HCT116 (cell line): ENCODE measurements around the gene TLE7. TPM values are rescaled to one million over a fixed set of nuclear protein-coding genes. Genes with fewer than 3 reads are reported as not detected.

Experiments used
- ATAC-seq: fragments of 200-7000 bp; cut with Tn5 transposase; 2 replicates; pipeline ENCODE4 v1.9.1; 2020; ENCODE audit warnings: mild to moderate bottlenecking, moderate library complexity
- BruUV-seq: library from RNA; stranded (reverse); fragments of 400-500 nt; replicated peaks from 2 replicates; lab custom pipeline; 2021; lab: Mats Ljungman, UMichigan
- CTCF ChIA-PET: fragments of 300-600 bp; sonication (Branson Sonifier 250); formaldehyde crosslinking; loops from one replicate; lab custom pipeline; 2021; ENCODE audit warnings: antibody characterized with exemption; lab: Charles Lee
- POLR2A ChIA-PET: fragments of 300-600, 350-600 bp; sonication (Branson Sonifier 250); formaldehyde crosslinking; loops from one replicate; lab custom pipeline; 2021; ENCODE audit warnings: antibody characterized with exemption; lab: Charles Lee
- RAD21 ChIA-PET, 2 experiments: fragments of 300-600 bp; sonication (Branson Sonifier 250); formaldehyde crosslinking; loops; one replicate each; lab custom pipeline; 2023; ENCODE audit warnings: low total read pairs in 2 of 2; ENCODE audit not compliant: uncharacterized antibody in 2 of 2, unreplicated experiment in 2 of 2, low non-redundant PET in 1 of 2; lab: Charles Lee
- DNase-seq: peaks from one replicate; pipeline ENCODE4 v3.0.0-alpha.2; 2010; ENCODE audit warnings: low read depth, low spot score
- H2AFZ ChIP-seq: fragments of 200-600 bp; shearing (Covaris generic), sonication (generic); 2 replicates; pipeline ENCODE4 v1.6.1; 2017; ENCODE audit warnings: low read depth, mixed run types, mixed read lengths, antibody characterized with exemption, low read length; ENCODE audit not compliant: poor library complexity, severe bottlenecking
- H3K27ac ChIP-seq: 2 replicates; pipeline ENCODE4 v1.5.1; 2012; ENCODE audit warnings: low read depth, low read length
- H3K27me3 ChIP-seq: fragments of 200-600 bp; sonication (generic); 2 replicates; pipeline ENCODE4 v1.6.1; 2016; ENCODE audit warnings: mixed run types, low read length, mixed read lengths; ENCODE audit not compliant: insufficient read depth
- H3K36me3 ChIP-seq, 2 experiments: fragments of 200-500 bp in 1 of 2; fragments of 200-600 bp in 1 of 2; sonication (Bioruptor generic) in 1 of 2; sonication (generic) in 1 of 2; 2 replicates each; pipeline versions ENCODE4 v1.5.1 to v1.6.1; 2014 to 2016; ENCODE audit warnings: low read length in 2 of 2, inconsistent platforms in 1 of 2, mixed read lengths in 1 of 2, mixed run types in 1 of 2; ENCODE audit not compliant: insufficient read depth in 2 of 2, control insufficient read depth in 1 of 2
- H3K4me1 ChIP-seq, 2 experiments: fragments of 200-600 bp in 1 of 2; sonication (generic) in 1 of 2; 2 replicates each; pipeline versions ENCODE4 v1.5.1 to v1.6.1; 2012 to 2017; ENCODE audit warnings: low read length in 2 of 2, inconsistent platforms in 1 of 2, mild to moderate bottlenecking in 1 of 2, mixed read lengths in 1 of 2, mixed run types in 1 of 2, moderate library complexity in 1 of 2; ENCODE audit not compliant: insufficient read depth in 2 of 2, control insufficient read depth in 1 of 2
- H3K4me2 ChIP-seq: fragments of 200-600 bp; sonication (generic); 2 replicates; pipeline ENCODE4 v1.6.1; 2017; ENCODE audit warnings: mixed run types, low read length, mixed read lengths
- H3K4me3 ChIP-seq, 2 experiments: fragments of 200-600 bp in 1 of 2; sonication (generic) in 1 of 2; replicated peaks in 1 of 2; 2 replicates each; pipeline ENCODE4 v1.5.1; 2011 to 2016; ENCODE audit warnings: low read length in 2 of 2, control low read depth in 1 of 2, low read depth in 1 of 2, mild to moderate bottlenecking in 1 of 2, mixed read lengths in 1 of 2, mixed run types in 1 of 2
- H3K79me2 ChIP-seq: fragments of 200-600 bp; sonication (generic); 2 replicates; pipeline ENCODE4 v1.6.1; 2017; ENCODE audit warnings: mild to moderate bottlenecking, mixed run types, low read length, moderate library complexity, mixed read lengths; ENCODE audit not compliant: insufficient read depth
- H3K9ac ChIP-seq: fragments of 200-600 bp; sonication (generic); 2 replicates; pipeline ENCODE4 v1.6.1; 2016; ENCODE audit warnings: low read length, mixed read lengths
- H3K9me2 ChIP-seq: fragments of 200-600 bp; sonication (generic), shearing (Covaris generic); 2 replicates; pipeline ENCODE4 v1.6.1; 2017; ENCODE audit warnings: mixed run types, mild to moderate bottlenecking, moderate library complexity; ENCODE audit not compliant: insufficient read depth
- H3K9me3 ChIP-seq, 2 experiments: fragments of 200-500 bp in 1 of 2; fragments of 200-600 bp in 1 of 2; sonication (Bioruptor generic) in 1 of 2; sonication (generic) in 1 of 2; 2 replicates each; pipeline ENCODE4 v1.6.1; 2014 to 2017; ENCODE audit warnings: low read length in 2 of 2, mixed read lengths in 2 of 2, inconsistent platforms in 1 of 2, low read depth in 1 of 2, mild to moderate bottlenecking in 1 of 2, mixed run types in 1 of 2, moderate library complexity in 1 of 2; ENCODE audit not compliant: control insufficient read depth in 1 of 2, insufficient read depth in 1 of 2
- H4K20me1 ChIP-seq: fragments of 200-600 bp; sonication (generic), shearing (Covaris generic); 2 replicates; pipeline ENCODE4 v1.6.1; 2017; ENCODE audit warnings: mixed run types, mild to moderate bottlenecking, moderate library complexity; ENCODE audit not compliant: insufficient read depth
- ATF3 ChIP-seq: IDR thresholded peaks from 2 replicates; pipeline ENCODE4 v1.6.1; 2012
- CEBPB ChIP-seq: IDR thresholded peaks from 2 replicates; pipeline ENCODE4 v1.6.1; 2012; ENCODE audit warnings: low read depth
- EGR1 ChIP-seq: IDR thresholded peaks from 2 replicates; pipeline ENCODE4 v1.6.1; 2012; ENCODE audit warnings: low read depth
- ELF1 ChIP-seq: IDR thresholded peaks from 2 replicates; pipeline ENCODE4 v1.6.1; 2012; ENCODE audit warnings: low read depth, borderline replicate concordance
- EZH2phosphoT487 ChIP-seq: fragments of 200-600 bp; IDR thresholded peaks from 2 replicates; pipeline ENCODE4 v1.6.1; 2018; ENCODE audit warnings: antibody characterized with exemption, borderline replicate concordance
- FOSL1 ChIP-seq: IDR thresholded peaks from 2 replicates; pipeline ENCODE4 v1.6.1; 2012; ENCODE audit warnings: low read depth
- MAX ChIP-seq: IDR thresholded peaks from 2 replicates; pipeline ENCODE4 v1.6.1; 2012
- POLR2A ChIP-seq: IDR thresholded peaks from 2 replicates; pipeline ENCODE4 v1.7.0; 2011; ENCODE audit warnings: borderline replicate concordance; ENCODE audit not compliant: insufficient read depth, insufficient read length; ENCODE audit errors: extremely low read depth
- POLR2AphosphoS5 ChIP-seq: IDR thresholded peaks from 2 replicates; pipeline ENCODE4 v1.6.1; 2011; ENCODE audit warnings: mild to moderate bottlenecking, low read depth, low read length, moderate library complexity
- RAD21 ChIP-seq: IDR thresholded peaks from 2 replicates; pipeline ENCODE4 v1.6.1; 2012; ENCODE audit warnings: low read depth, mild to moderate bottlenecking
- SP1 ChIP-seq: IDR thresholded peaks from 2 replicates; pipeline ENCODE4 v1.6.1; 2012; ENCODE audit warnings: low read depth
- SRF ChIP-seq: IDR thresholded peaks from 2 replicates; pipeline ENCODE4 v1.6.1; 2012; ENCODE audit warnings: low read depth
- YY1 ChIP-seq: IDR thresholded peaks from 2 replicates; pipeline ENCODE4 v1.6.1; 2011; ENCODE audit warnings: low read length, low read depth, moderate library complexity, mild to moderate bottlenecking; ENCODE audit not compliant: insufficient replicate concordance; ENCODE audit errors: extremely low read depth
- ZNF274 ChIP-seq: fragments of 200-500 bp; sonication (Bioruptor generic); IDR thresholded peaks from 2 replicates; pipeline ENCODE4 v1.6.1; 2014; ENCODE audit warnings: mild to moderate bottlenecking, low read depth, low read length, inconsistent platforms
- intact Hi-C: fragments of 100-400 bp; cut with micrococcal nuclease; formaldehyde crosslinking; loops from 2 replicates; pipeline ENCODE4 v1.10.0; 2022
- total RNA-seq: library from RNA; stranded (reverse); gene quantifications from one replicate; pipeline ENCODE4 v1.2.1, GENCODE V29; 2021; ENCODE audit not compliant: unreplicated experiment
- TF ChIP-seq, protein P1 (sequence below): IDR thresholded peaks from 2 replicates; pipeline ENCODE4 v1.6.1; 2012; ENCODE audit warnings: low read depth
- TF ChIP-seq, protein P2 (sequence below), 3 experiments: fragments of 200-600 bp in 1 of 3; sonication (generic) in 1 of 3; IDR thresholded peaks in 2 of 3; conservative IDR thresholded peaks in 1 of 3; 2 replicates each; pipeline ENCODE4 v1.5.1; 2012 to 2017; ENCODE audit warnings: low read depth in 2 of 3, low read length in 2 of 3, antibody characterized with exemption in 1 of 3, borderline replicate concordance in 1 of 3, control low read depth in 1 of 3, mild to moderate bottlenecking in 1 of 3, mixed read lengths in 1 of 3, mixed run types in 1 of 3, moderate library complexity in 1 of 3; ENCODE audit not compliant: insufficient read depth in 1 of 3

TLE7 gene
- total RNA-seq, 1 experiment from 2014 or later = not detected

- ChIA-PET POLR2A (no interaction called here), RAD21 (no interaction called here), CTCF (no interaction called here)
- H3K36me3 ChIP-seq = no peaks in the 10 kb centered on the region
- no peaks in the 10 kb centered on the region for H4K20me1 ChIP-seq
- TF ChIP-seq CEBPB (no peak), SRF (no peak), ELF1 (no peak), ATF3 (no peak), MAX (no peak), POLR2A (no peak), POLR2AphosphoS5 (no peak), FOSL1 (no peak), SP1 (no peak), EGR1 (no peak), ZNF274 (no peak), RAD21 (no peak), YY1 (no peak), EZH2phosphoT487 (no peak)
- TF ChIP-seq, protein P1, sequence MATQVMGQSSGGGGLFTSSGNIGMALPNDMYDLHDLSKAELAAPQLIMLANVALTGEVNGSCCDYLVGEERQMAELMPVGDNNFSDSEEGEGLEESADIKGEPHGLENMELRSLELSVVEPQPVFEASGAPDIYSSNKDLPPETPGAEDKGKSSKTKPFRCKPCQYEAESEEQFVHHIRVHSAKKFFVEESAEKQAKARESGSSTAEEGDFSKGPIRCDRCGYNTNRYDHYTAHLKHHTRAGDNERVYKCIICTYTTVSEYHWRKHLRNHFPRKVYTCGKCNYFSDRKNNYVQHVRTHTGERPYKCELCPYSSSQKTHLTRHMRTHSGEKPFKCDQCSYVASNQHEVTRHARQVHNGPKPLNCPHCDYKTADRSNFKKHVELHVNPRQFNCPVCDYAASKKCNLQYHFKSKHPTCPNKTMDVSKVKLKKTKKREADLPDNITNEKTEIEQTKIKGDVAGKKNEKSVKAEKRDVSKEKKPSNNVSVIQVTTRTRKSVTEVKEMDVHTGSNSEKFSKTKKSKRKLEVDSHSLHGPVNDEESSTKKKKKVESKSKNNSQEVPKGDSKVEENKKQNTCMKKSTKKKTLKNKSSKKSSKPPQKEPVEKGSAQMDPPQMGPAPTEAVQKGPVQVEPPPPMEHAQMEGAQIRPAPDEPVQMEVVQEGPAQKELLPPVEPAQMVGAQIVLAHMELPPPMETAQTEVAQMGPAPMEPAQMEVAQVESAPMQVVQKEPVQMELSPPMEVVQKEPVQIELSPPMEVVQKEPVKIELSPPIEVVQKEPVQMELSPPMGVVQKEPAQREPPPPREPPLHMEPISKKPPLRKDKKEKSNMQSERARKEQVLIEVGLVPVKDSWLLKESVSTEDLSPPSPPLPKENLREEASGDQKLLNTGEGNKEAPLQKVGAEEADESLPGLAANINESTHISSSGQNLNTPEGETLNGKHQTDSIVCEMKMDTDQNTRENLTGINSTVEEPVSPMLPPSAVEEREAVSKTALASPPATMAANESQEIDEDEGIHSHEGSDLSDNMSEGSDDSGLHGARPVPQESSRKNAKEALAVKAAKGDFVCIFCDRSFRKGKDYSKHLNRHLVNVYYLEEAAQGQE = no peak
- TF ChIP-seq, protein P2, sequence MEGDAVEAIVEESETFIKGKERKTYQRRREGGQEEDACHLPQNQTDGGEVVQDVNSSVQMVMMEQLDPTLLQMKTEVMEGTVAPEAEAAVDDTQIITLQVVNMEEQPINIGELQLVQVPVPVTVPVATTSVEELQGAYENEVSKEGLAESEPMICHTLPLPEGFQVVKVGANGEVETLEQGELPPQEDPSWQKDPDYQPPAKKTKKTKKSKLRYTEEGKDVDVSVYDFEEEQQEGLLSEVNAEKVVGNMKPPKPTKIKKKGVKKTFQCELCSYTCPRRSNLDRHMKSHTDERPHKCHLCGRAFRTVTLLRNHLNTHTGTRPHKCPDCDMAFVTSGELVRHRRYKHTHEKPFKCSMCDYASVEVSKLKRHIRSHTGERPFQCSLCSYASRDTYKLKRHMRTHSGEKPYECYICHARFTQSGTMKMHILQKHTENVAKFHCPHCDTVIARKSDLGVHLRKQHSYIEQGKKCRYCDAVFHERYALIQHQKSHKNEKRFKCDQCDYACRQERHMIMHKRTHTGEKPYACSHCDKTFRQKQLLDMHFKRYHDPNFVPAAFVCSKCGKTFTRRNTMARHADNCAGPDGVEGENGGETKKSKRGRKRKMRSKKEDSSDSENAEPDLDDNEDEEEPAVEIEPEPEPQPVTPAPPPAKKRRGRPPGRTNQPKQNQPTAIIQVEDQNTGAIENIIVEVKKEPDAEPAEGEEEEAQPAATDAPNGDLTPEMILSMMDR (IDR thresholded peaks at IDR 0.05 in 2 of 3, conservative IDR thresholded peaks at IDR 0.05 in 1 of 3; ENCODE audit: borderline replicate concordance in 1 of 3, insufficient read depth in 1 of 3, low read depth in 2 of 3, low read length in 2 of 3) = no peak
- no peak overlapping the region for H3K9ac ChIP-seq
- no peak overlapping the region for H3K27ac ChIP-seq
- ATAC-seq (no peak), DNase-seq (no peak)
- no peaks in the 10 kb centered on the region; a peak in 1 of 4 replicates for H3K9me3 ChIP-seq
- peaks cover 0 to 10% of the 10 kb centered on the region in 2 experiments; a peak in 3 of 4 replicates for H3K4me1 ChIP-seq
- H2AFZ ChIP-seq = no peak overlapping the region
- no TSS peak for BruUV-seq
- H3K27me3 ChIP-seq = peaks cover 29% of the 10 kb centered on the region
- no peaks in the 10 kb centered on the region for H3K79me2 ChIP-seq
- H3K9me2 ChIP-seq = no peaks in the 10 kb centered on the region
- H3K4me2 ChIP-seq = no peak overlapping the region
- H3K4me3 ChIP-seq = no peak overlapping the region
- intact Hi-C loops = no loop called here
Observed at GRCh38 chr16:71409011-71409775, 32.7 kb downstream of the TLE7 start.
